ENCODE data around the gene DIS3L2. TPM values are rescaled to one million over a fixed set of nuclear protein-coding genes. Genes with fewer than 3 reads are reported as not detected.

DIS3L2 gene
- total RNA-seq, 1 donor from 2014 or later = 53.6 TPM

DNA sequence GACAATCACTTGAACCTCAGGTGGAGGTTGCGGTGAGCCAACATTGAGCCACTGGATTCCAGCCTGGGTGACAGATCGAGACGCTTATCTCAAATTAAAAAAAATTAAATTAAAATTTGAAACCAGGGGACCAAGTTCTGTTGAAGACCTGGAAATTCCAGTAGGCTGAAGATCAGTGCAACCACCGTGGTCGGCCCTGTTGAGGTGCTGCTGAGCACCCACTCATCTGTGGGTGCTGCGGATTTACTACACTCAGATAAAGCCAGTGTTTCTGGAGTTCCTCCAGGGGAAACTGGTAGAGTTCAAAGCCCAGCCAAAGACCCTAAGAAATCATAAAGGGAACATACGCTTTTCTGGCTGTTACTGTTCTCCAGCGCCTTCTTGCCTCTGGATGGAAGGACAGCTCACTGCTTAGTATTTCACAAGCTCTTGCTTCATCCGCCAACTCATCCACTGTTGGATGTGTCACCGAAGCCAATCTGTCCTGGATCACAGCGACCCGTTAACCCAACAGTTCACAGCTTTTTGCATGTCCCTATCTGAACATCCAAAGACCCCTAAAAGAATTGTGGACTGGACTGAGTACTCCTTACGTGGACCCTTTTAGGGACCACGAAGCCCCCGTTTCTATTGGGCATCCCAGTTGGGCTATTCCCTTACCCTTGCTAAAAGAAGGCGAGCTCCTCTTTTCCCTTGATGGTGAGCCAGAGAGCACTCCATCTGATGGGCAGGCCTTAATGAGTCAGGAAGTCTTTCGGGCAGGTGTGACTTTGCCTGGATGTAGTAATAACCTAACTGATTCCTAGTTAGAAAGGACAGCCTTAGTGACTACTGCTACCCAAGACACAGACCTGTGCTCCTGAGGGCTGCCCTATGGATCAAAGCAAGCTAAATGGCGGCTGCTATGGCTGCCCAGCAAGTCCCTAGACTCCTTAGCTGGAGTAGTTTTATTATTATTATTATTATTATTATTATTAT, 411.0 kb downstream of the DIS3L2 start:
- DNase-seq (ENCODE audit: extremely low spot score, unreplicated experiment) = no peak
- TF ChIP-seq, protein P1, sequence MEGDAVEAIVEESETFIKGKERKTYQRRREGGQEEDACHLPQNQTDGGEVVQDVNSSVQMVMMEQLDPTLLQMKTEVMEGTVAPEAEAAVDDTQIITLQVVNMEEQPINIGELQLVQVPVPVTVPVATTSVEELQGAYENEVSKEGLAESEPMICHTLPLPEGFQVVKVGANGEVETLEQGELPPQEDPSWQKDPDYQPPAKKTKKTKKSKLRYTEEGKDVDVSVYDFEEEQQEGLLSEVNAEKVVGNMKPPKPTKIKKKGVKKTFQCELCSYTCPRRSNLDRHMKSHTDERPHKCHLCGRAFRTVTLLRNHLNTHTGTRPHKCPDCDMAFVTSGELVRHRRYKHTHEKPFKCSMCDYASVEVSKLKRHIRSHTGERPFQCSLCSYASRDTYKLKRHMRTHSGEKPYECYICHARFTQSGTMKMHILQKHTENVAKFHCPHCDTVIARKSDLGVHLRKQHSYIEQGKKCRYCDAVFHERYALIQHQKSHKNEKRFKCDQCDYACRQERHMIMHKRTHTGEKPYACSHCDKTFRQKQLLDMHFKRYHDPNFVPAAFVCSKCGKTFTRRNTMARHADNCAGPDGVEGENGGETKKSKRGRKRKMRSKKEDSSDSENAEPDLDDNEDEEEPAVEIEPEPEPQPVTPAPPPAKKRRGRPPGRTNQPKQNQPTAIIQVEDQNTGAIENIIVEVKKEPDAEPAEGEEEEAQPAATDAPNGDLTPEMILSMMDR (conservative IDR thresholded peaks at IDR 0.05) = no peak
- H3K4me1 Mint-ChIP-seq (ENCODE audit: unreplicated experiment) = peaks cover 4% of the 10 kb centered on the region
- no peak overlapping the region for H3K27ac Mint-ChIP-seq
- peaks cover 6% of the 10 kb centered on the region for H3K27me3 Mint-ChIP-seq
- no peak overlapping the region for H3K4me3 Mint-ChIP-seq
- no peaks in the 10 kb centered on the region for H3K9me3 Mint-ChIP-seq
- H3K36me3 Mint-ChIP-seq = no peaks in the 10 kb centered on the region

DNA sequence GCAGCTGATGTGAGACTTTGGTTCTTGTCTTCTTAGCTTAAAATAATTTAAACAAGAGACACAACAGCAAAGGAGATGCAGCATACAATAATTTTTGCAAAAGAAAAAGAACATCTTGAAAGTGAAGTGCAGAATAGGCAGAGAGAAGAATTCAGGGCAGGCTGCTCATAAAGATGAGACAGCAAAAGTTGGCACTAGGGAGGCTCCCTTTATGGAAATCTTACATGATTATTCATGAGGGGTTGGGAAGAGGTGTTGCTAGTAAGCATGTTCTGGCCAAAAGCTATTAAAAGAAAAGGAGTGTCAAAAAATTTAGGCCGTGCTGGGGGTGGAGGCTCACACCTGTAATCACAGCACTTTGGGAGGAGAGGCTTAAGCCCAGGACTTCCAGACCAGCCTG, 412.8 kb downstream of the DIS3L2 start:
- no peak for DNase-seq (ENCODE audit: extremely low spot score, unreplicated experiment)
- H3K4me1 Mint-ChIP-seq (ENCODE audit: unreplicated experiment) = peaks cover 4% of the 10 kb centered on the region
- TF ChIP-seq, protein P1 (conservative IDR thresholded peaks at IDR 0.05) = no peak
- H3K27ac Mint-ChIP-seq = no peak overlapping the region
- no peak overlapping the region for H3K4me3 Mint-ChIP-seq
- no peaks in the 10 kb centered on the region for H3K9me3 Mint-ChIP-seq
- H3K27me3 Mint-ChIP-seq = peaks cover 6% of the 10 kb centered on the region
- H3K36me3 Mint-ChIP-seq = no peaks in the 10 kb centered on the region

DNA sequence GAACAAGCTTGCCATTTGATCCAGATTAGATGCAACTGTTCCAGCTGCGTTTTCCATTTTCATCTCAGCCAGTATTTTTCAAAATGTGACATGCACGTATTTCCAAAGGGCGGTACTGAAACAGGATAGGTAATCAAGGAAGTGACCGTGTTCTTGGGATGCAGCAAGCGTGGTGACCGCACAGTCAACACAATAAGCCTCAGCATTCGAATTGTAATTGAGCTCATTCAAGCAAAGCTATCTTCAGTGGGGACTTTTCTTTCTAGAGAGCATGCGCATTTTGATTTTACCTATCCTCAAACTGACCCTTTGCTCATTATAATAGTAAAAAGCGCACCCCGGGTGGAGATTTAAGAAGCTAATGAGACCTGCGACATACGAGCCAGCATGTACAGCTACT, 413.7 kb downstream of the DIS3L2 start:
- no peak for DNase-seq (ENCODE audit: extremely low spot score, unreplicated experiment)
- H3K36me3 Mint-ChIP-seq = no peaks in the 10 kb centered on the region
- H3K27ac Mint-ChIP-seq = no peak overlapping the region
- peaks cover 4% of the 10 kb centered on the region for H3K4me1 Mint-ChIP-seq (ENCODE audit: unreplicated experiment)
- no peaks in the 10 kb centered on the region for H3K9me3 Mint-ChIP-seq
- no peak overlapping the region for H3K4me3 Mint-ChIP-seq
- TF ChIP-seq, protein P1 (conservative IDR thresholded peaks at IDR 0.05) = no peak
- H3K27me3 Mint-ChIP-seq = peaks cover 6% of the 10 kb centered on the region

GRCh38 chr2:232376260-232376659, 414.7 kb downstream of the DIS3L2 start:
- Mint-ChIP-seq H3K27me3 (peaks cover 6% of the 10 kb centered on the region), H3K27ac (no peak overlapping the region), H3K4me3 (no peak overlapping the region), H3K36me3 (no peaks in the 10 kb centered on the region), H3K4me1 (ENCODE audit: unreplicated experiment) (peaks cover 4% of the 10 kb centered on the region), H3K9me3 (no peaks in the 10 kb centered on the region)
- DNase-seq (ENCODE audit: extremely low spot score, unreplicated experiment) = no peak
- TF ChIP-seq, protein P1 (conservative IDR thresholded peaks at IDR 0.05) = no peak

DNA sequence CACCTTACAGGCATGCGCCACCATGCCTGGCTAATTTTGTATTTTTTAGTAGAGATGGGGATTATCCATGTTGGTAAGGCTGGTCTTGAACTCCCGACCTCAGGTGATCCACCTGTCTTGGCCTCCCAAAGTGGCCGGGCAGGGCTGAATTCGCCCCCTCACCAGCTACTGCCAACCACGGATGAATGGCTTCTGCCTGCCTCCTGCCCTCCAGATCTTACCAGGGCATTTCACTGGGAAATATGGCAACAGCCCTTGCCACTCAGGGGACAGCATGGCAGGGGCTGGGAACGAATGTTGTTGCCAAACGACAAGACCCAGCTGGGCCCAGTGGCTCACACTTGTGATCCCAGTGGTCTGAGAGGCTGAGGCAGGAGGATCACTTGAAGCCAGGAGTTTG, 415.2 kb downstream of the DIS3L2 start:
- Mint-ChIP-seq H3K27me3 (peaks cover 6% of the 10 kb centered on the region), H3K36me3 (no peaks in the 10 kb centered on the region)
- DNase-seq (ENCODE audit: extremely low spot score, unreplicated experiment) = no peak

More for the DNA sequence above, 415.2 kb downstream of the DIS3L2 start:
- Mint-ChIP-seq H3K4me3 (no peak overlapping the region), H3K4me1 (ENCODE audit: unreplicated experiment) (peaks cover 4% of the 10 kb centered on the region), H3K9me3 (no peaks in the 10 kb centered on the region), H3K27ac (no peak overlapping the region)
- TF ChIP-seq, protein P1 (conservative IDR thresholded peaks at IDR 0.05) = no peak

Measured in type B pancreatic cell (in vitro differentiated cells).